ENCODE measurements around the gene ARL17A. TPM values are rescaled to one million over a fixed set of nuclear protein-coding genes. Genes with fewer than 3 reads are reported as not detected.
"Not testable (repeated sequence)": the region's sequence is repeated elsewhere in the genome, so short reads cannot be mapped to it uniquely, and the experiment has no call there.

The ARL17A gene
- total RNA-seq, 6 experiments from 2014 or later: 1.8 to 8.9 (median 6.4) TPM

DNA sequence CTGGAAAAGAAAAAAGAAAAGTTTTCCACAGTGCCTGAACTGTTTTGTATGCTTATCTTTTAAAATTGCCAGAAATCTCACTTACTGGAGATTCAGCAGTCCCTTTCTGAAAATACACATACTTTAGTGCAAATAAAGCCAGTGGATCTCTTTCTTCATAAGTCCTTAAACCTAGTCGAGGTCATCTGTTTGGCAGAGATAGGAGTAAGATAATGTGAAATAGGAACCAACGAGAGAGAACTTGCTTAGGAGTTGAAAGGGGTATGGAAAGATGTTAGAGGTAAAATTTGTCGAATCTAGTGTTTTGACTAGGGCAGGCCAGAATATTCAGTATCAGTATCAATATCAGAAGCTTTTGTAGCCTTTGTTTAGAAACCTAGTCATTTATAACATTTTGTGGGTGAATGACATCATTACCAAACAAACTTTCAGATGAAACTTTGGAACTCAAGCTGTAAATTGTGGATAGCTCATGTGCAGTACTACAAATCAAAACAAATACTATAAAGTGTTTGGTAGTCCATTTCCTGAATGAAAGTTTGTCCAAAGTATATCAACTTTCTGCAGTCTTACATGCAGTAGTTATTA is 18.9 kb upstream of the ARL17A start:
- H3K9me3 ChIP-seq; H3K27me3 ChIP-seq; H3K27ac ChIP-seq; intact Hi-C loops (cut with DNase I); DNase-seq; H3K4me1 ChIP-seq; H3K36me3 ChIP-seq; H3K4me3 ChIP-seq: not testable (repeated sequence)
- peak; percentile 46 to 81 (median 60) for ATAC-seq
- 22% methylated on average over 3 of the region's 3 CpGs for WGBS (ENCODE audit: insufficient coverage, low coverage, low lambda C conversion rate, missing lambda C conversion rate)

DNA sequence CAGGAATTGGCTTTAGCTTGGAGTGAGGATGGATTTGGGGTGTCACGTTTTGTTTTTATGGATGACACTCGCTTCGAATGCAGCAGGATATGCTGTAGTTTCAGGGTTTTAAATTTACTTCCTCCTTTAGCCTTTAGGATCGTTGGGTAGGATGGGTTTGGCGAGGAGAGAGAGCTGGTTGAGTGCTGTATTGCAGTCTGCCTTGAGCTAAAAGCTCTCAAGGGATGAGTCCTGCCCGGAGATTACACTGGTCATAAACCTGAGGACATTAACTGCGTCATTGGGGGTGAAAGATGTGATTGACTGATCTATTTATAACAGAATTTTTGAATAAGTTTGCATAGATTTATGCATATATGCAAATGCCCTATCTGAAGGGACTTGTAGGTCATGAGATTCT is 11.8 kb upstream of the ARL17A start:
- H3K27ac ChIP-seq; intact Hi-C loops (cut with DNase I); H3K4me3 ChIP-seq; H3K4me1 ChIP-seq; H3K9me3 ChIP-seq; H3K27me3 ChIP-seq; H3K36me3 ChIP-seq; DNase-seq: not testable (repeated sequence)
- ATAC-seq: peak; percentile 37 to 55 (median 50)
- WGBS (ENCODE audit: insufficient coverage, low coverage, low lambda C conversion rate, missing lambda C conversion rate): no CpG with 5 or more reads among the region's 7 CpGs

DNA sequence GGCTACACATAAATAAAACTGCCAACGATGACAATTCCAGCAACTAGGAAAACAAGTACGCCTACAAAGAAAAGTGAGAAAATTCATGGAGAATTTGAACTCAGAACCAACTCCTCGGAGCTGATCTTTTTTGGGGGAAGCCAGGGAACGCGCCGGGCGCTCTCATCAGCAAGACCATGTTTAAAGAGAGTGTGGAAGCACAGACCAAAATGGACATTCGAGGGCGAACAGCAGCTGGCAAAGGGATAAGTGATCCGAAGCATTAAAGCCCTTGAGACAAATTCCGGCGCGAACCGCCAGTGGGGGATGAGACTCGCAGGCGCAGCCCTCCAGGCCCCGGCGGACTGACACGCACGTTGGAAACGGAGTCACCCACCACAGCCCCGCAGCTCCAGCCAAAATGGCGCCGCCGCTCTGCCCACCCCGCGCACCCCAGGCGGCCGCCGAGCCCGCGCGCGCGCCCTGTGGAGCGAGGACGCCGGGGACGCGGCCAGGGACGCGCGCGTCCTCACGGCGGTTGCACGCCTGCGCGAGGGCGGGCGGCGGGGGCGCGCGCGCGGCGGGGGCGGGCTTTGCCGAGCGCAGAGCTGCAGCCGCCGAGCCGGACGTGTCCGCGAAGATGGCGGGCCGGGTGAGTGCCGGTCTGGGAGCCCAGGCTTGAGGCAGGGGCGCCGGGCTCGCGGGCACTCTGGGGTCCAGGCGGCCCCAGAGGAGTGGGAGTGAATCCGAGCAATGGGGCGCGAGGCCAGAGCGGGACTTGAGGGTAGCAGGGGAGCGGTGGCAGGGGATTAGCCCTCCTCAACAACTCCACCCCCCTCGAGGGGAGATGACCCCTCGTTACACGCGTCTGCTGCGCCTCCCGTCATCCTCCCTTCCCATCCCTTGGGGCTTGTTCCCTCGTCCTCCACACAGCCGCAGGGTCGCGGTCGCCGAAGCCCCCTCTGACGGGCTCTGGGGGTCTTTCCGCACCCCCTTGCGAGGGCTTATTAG is 11.0 kb upstream of the ARL17A start, which contains the start of gene NSF:
NSF (plus strand) TSS at position 513 of the 990 bp plus-strand sequence; CDS start at position 620, 107 bp downstream.
- H3K27ac ChIP-seq; H3K4me3 ChIP-seq; DNase-seq; H3K36me3 ChIP-seq; H3K4me1 ChIP-seq; intact Hi-C loops (cut with DNase I); H3K27me3 ChIP-seq; H3K9me3 ChIP-seq: not testable (repeated sequence)
- peak; percentile 93 to 99 (median 96) for ATAC-seq
- no CpG with 5 or more reads among the region's 95 CpGs for WGBS (ENCODE audit: insufficient coverage, low coverage, low lambda C conversion rate, missing lambda C conversion rate)

DNA sequence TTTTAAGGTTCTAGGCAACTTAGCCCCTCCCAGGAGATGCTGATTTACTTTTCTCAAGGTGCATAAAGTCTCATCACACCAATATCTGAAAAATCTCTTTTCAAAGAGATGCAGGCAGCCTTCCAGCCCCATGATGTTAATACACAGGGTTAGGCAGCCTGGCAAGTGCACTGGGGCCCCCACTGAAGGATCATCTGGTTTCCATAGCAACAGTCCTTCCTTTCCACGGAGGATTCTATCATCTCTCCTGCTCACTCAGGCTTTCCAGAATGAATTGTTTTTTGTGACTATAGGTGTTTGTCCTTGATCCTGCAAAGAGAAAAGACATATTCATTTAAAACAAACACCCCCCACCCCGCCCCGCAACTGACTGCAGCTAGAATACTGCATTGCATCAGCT is 6.0 kb upstream of the ARL17A start:
- H3K4me1 ChIP-seq; H3K27ac ChIP-seq; H3K36me3 ChIP-seq; intact Hi-C loops (cut with DNase I); DNase-seq; ATAC-seq; H3K27me3 ChIP-seq; H3K9me3 ChIP-seq; H3K4me3 ChIP-seq: not testable (repeated sequence)
- WGBS (ENCODE audit: insufficient coverage, low coverage, low lambda C conversion rate, missing lambda C conversion rate): no CpG with 5 or more reads among the region's 3 CpGs

DNA sequence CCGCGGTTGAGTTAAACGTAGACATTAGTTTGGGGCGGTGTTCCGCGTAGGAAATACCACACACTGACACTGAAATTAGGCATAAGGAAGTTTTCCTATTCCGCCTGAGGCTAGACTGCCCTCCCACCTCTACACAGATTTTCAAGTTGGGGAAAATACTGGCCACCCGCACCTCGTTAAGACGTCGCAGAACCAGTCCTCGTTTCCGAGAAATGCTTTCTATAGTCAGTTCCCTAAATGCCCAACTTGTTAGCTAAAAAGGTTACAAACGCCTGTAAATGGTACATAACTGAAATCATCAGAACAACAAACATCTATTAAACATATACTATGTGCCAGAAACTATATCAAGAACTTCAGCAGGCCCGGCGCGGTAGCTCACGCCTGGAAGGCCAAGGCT is 591 bp upstream of the ARL17A start:
- DNase-seq; ATAC-seq; H3K27ac ChIP-seq; intact Hi-C loops (cut with DNase I); H3K9me3 ChIP-seq; H3K4me1 ChIP-seq; H3K4me3 ChIP-seq; H3K36me3 ChIP-seq; H3K27me3 ChIP-seq: not testable (repeated sequence)
- WGBS (ENCODE audit: insufficient coverage, low coverage, low lambda C conversion rate, missing lambda C conversion rate): 33% methylated on average over 3 of the region's 18 CpGs

DNA sequence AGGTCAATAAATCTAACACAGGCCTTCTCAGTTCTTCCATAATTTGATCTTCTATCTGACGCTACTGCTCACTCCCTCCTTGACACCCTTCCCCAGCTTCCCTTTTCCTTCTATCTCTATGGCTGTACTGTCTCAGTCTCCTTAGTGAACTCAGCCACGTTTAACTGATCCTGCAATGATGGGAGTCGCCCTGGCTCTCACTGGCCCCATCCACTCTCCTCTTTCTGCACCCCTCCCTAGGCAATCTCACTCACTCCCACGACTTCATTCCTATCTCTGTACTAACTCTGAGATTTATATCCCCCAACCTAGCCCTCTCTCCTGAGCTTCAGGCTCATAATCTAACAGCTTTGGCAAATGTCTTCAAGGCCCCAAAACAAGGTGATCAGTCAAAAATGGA is 7.7 kb downstream of the ARL17A start:
- H3K9me3 ChIP-seq; H3K36me3 ChIP-seq; DNase-seq; H3K27ac ChIP-seq; H3K4me1 ChIP-seq; H3K27me3 ChIP-seq; H3K4me3 ChIP-seq; ATAC-seq; intact Hi-C loops (cut with DNase I): not testable (repeated sequence)
- WGBS (ENCODE audit: insufficient coverage, low coverage, low lambda C conversion rate, missing lambda C conversion rate): no CpG with 5 or more reads among the region's 4 CpGs

DNA sequence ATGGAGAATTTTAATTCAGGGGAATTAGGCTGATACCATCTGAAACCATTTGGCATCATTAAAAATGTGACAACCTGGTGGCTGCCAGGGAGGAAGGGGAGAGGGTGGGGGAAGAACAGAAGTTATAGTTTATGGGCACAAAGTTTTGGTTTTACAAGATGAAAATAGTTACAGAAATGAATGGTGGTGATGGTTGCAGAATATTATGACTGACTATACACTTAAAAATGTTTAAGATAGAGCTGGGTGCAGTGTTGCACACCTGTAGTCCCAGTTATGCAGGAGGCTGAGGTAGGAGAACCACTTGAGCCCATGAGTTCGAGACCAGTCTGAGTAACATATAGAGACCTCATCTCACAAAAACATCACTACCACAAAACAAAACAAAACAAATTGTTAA is 12.5 kb downstream of the ARL17A start:
- WGBS (ENCODE audit: insufficient coverage, low coverage, low lambda C conversion rate, missing lambda C conversion rate): no CpG with 5 or more reads among the region's 1 CpG
- intact Hi-C loops (cut with DNase I): not testable (repeated sequence)

DNA sequence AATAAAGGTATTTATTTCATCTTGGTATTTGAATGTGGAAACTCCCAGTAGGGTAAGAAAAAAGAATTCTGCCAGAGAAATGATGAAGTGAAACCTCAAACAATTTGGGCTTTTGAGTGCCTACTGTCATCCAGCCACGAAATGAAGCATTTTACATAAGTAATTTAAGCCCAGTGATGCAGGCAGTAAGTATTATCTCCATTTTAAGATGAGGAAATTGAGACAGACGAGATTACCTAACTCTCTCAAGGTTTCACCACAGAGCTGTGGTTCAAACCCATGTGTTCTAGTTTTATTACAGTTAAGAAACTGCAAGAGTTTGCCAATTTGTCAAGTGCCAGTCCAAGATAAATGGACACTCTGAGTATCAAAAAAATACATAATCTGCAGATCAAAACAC is 13.2 kb downstream of the ARL17A start:
- intact Hi-C loops (cut with DNase I); H3K4me1 ChIP-seq; H3K9me3 ChIP-seq; DNase-seq; H3K36me3 ChIP-seq; H3K27me3 ChIP-seq; H3K27ac ChIP-seq; H3K4me3 ChIP-seq: not testable (repeated sequence)
- ATAC-seq: peak in 1 of 4 donors; percentile 50
- no CpG with 5 or more reads among the region's 2 CpGs for WGBS (ENCODE audit: insufficient coverage, low coverage, low lambda C conversion rate, missing lambda C conversion rate)

More for the DNA sequence above, 12.5 kb downstream of the ARL17A start:
- H3K36me3 ChIP-seq, H3K27ac ChIP-seq, DNase-seq, H3K9me3 ChIP-seq, ATAC-seq, H3K4me1 ChIP-seq, H3K4me3 ChIP-seq, H3K27me3 ChIP-seq: not testable (repeated sequence)

DNA sequence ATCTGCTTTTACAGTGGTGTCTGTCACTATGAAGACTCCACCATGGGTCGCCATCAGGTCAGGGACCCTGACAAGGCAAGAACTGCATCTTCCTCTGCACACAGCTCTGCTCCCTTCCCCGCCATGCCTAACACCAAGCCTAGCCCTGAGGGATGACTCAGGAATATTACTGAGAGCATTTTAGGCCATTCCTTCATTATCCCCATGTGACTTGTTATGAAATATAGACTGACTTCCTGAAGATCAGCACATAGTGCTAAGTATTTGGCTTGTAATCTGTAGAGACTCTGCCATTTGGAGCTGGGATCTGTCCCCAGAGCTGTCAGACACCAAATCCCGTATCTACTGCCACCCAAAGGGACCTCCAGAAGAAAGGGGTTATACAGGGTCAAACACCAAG is 19.4 kb downstream of the ARL17A start:
- no CpG with 5 or more reads among the region's 3 CpGs for WGBS (ENCODE audit: insufficient coverage, low coverage, low lambda C conversion rate, missing lambda C conversion rate)
- H3K9me3 ChIP-seq; DNase-seq; intact Hi-C loops (cut with DNase I); H3K4me1 ChIP-seq; H3K4me3 ChIP-seq; H3K27ac ChIP-seq; H3K27me3 ChIP-seq; H3K36me3 ChIP-seq: not testable (repeated sequence)
- ATAC-seq: peak; percentile 48 to 60 (median 51)

DNA sequence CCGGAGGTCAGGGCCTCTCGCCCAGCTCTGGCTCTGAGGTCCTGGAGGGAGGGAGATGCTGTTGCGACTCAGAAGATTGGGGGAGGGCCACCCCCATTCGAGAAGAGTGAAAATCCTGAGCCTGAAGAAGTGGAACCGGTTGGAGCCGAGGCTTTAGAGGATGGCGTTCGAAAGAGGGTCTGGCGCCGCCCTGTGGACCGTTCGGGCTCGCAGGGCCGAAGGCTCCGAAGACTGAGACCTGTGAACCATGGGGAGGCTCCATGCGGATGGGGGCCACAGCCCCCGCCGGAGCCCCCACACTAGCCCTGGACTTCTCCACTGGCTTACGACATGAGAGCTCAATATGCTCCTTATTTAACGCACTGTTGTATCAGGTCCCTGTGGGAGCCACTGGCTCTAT is 20.3 kb downstream of the ARL17A start:
- H3K27me3 ChIP-seq; H3K9me3 ChIP-seq; intact Hi-C loops (cut with DNase I); H3K27ac ChIP-seq; H3K4me1 ChIP-seq; DNase-seq; H3K36me3 ChIP-seq; H3K4me3 ChIP-seq: not testable (repeated sequence)
- ATAC-seq: peak in 1 of 4 donors; percentile 33
- WGBS (ENCODE audit: insufficient coverage, low coverage, low lambda C conversion rate, missing lambda C conversion rate): no CpG with 5 or more reads among the region's 20 CpGs

DNA sequence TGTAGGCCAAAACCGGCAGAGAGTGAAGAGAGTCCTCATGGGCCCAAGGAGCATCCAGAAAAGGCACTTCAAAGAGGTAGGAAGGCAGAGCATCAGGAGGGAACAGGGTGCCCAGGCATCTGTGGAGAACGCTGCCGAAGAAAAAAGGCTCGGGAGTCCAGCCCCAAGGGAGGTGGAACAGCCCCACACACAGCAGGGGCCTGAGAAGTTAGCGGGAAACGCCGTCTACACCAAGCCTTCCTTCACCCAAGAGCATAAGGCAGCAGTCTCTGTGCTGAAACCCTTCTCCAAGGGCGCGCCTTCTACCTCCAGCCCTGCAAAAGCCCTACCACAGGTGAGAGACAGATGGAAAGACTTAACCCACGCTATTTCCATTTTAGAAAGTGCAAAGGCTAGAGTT is 30.9 kb downstream of the ARL17A start:
- ATAC-seq: not testable (repeated sequence)
- WGBS (ENCODE audit: insufficient coverage, low coverage, low lambda C conversion rate, missing lambda C conversion rate): 100% methylated on average over 3 of the region's 10 CpGs

More for the DNA sequence above, 30.9 kb downstream of the ARL17A start:
- DNase-seq; intact Hi-C loops (cut with DNase I); H3K4me3 ChIP-seq; H3K4me1 ChIP-seq; H3K9me3 ChIP-seq; H3K36me3 ChIP-seq; H3K27me3 ChIP-seq; H3K27ac ChIP-seq: not testable (repeated sequence)

Measured in right lobe of liver (tissue), 6 donors.